ENCODE measurements around the gene AFF1. TPM values are rescaled to one million over a fixed set of nuclear protein-coding genes. Genes with fewer than 3 reads are reported as not detected.

AFF1 gene
- total and polyA plus RNA-seq, 2 donors from 2014 or later = 13.4 to 187 TPM

GRCh38 chr4:87114245-87115062 is 179.6 kb downstream of the AFF1 start:
- Histone ChIP-seq H3K27ac (ENCODE audit: low read depth in 2 of 2, low read length in 2 of 2) (peak overlapping the region in 1 of 2 donors; percentile 61), H3K27me3 (ENCODE audit: control insufficient read depth, insufficient read depth, low read length) (no peaks in the 10 kb centered on the region), H3K4me1 (ENCODE audit: control insufficient read depth in 2 of 3, insufficient read depth in 2 of 3, low read depth in 1 of 3, low read length in 3 of 3) (peaks cover 5 to 34% (median 29%) of the 10 kb centered on the region in 3 donors), H3K4me3 (ENCODE audit: low read length in 3 of 3) (no peak overlapping the region), H3K9ac (ENCODE audit: low read length in 3 of 3) (no peak overlapping the region), H3K36me3 (ENCODE audit: control insufficient read depth in 2 of 3, insufficient read depth in 3 of 3, low read length in 3 of 3) (peaks cover 8 to 41% (median 33%) of the 10 kb centered on the region in 3 donors), H3K9me3 (ENCODE audit: control insufficient read depth in 2 of 3, insufficient read depth in 1 of 3, low read length in 3 of 3) (no peaks in the 10 kb centered on the region)
- DNase-seq = no peak
- intact Hi-C loops (cut with DNase I) = no loop called here
- TF ChIP-seq, protein P1, sequence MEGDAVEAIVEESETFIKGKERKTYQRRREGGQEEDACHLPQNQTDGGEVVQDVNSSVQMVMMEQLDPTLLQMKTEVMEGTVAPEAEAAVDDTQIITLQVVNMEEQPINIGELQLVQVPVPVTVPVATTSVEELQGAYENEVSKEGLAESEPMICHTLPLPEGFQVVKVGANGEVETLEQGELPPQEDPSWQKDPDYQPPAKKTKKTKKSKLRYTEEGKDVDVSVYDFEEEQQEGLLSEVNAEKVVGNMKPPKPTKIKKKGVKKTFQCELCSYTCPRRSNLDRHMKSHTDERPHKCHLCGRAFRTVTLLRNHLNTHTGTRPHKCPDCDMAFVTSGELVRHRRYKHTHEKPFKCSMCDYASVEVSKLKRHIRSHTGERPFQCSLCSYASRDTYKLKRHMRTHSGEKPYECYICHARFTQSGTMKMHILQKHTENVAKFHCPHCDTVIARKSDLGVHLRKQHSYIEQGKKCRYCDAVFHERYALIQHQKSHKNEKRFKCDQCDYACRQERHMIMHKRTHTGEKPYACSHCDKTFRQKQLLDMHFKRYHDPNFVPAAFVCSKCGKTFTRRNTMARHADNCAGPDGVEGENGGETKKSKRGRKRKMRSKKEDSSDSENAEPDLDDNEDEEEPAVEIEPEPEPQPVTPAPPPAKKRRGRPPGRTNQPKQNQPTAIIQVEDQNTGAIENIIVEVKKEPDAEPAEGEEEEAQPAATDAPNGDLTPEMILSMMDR (IDR thresholded peaks at IDR 0.05; ENCODE audit: borderline replicate concordance, extremely low read depth, insufficient read depth) = no peak
- FAIRE-seq = no peak

GRCh38 chr4:87116231-87116630 is 181.4 kb downstream of the AFF1 start:
- no peaks in the 10 kb centered on the region for H3K27me3 ChIP-seq (ENCODE audit: control insufficient read depth, insufficient read depth, low read length)
- H3K36me3 ChIP-seq (ENCODE audit: control insufficient read depth in 2 of 3, insufficient read depth in 3 of 3, low read length in 3 of 3) = peaks cover 8 to 41% (median 34%) of the 10 kb centered on the region in 3 donors
- peak overlapping the region; percentile 88 to 90 for H3K27ac ChIP-seq (ENCODE audit: low read depth in 2 of 2, low read length in 2 of 2)
- peak overlapping the region in 1 of 3 donors; percentile 62 for H3K9ac ChIP-seq (ENCODE audit: low read length in 3 of 3)
- FAIRE-seq (no peak), DNase-seq (no peak)
- intact Hi-C loops (cut with DNase I) = no loop called here
- no peak overlapping the region for H3K4me3 ChIP-seq (ENCODE audit: low read length in 3 of 3)
- TF ChIP-seq, protein P1 (IDR thresholded peaks at IDR 0.05; ENCODE audit: borderline replicate concordance, extremely low read depth, insufficient read depth) = no peak
- peaks cover 5 to 51% (median 44%) of the 10 kb centered on the region in 3 donors for H3K4me1 ChIP-seq (ENCODE audit: control insufficient read depth in 2 of 3, insufficient read depth in 2 of 3, low read depth in 1 of 3, low read length in 3 of 3)
- H3K9me3 ChIP-seq (ENCODE audit: control insufficient read depth in 2 of 3, insufficient read depth in 1 of 3, low read length in 3 of 3) = no peaks in the 10 kb centered on the region

GRCh38 chr4:87117051-87117731 is 182.4 kb downstream of the AFF1 start:
- FAIRE-seq = peak; percentile 90
- intact Hi-C loops (cut with DNase I) = no loop called here
- TF ChIP-seq, protein P1 (IDR thresholded peaks at IDR 0.05; ENCODE audit: borderline replicate concordance, extremely low read depth, insufficient read depth) = no peak
- peak overlapping the region in 1 of 3 donors; percentile 62 for H3K9ac ChIP-seq (ENCODE audit: low read length in 3 of 3)
- DNase-seq = peak; percentile 67 to 96 (median 86)
- peak overlapping the region; percentile 88 to 90 for H3K27ac ChIP-seq (ENCODE audit: low read depth in 2 of 2, low read length in 2 of 2)
- H3K4me1 ChIP-seq (ENCODE audit: control insufficient read depth in 2 of 3, insufficient read depth in 2 of 3, low read depth in 1 of 3, low read length in 3 of 3) = peaks cover 5 to 60% (median 52%) of the 10 kb centered on the region in 3 donors
- no peaks in the 10 kb centered on the region for H3K9me3 ChIP-seq (ENCODE audit: control insufficient read depth in 2 of 3, insufficient read depth in 1 of 3, low read length in 3 of 3)
- no peaks in the 10 kb centered on the region for H3K27me3 ChIP-seq (ENCODE audit: control insufficient read depth, insufficient read depth, low read length)
- H3K36me3 ChIP-seq (ENCODE audit: control insufficient read depth in 2 of 3, insufficient read depth in 3 of 3, low read length in 3 of 3) = peaks cover 5 to 34% (median 31%) of the 10 kb centered on the region in 3 donors
- H3K4me3 ChIP-seq (ENCODE audit: low read length in 3 of 3) = peak overlapping the region in 1 of 3 donors; percentile 6
